ENCODE results near the gene ACP4. TPM values are rescaled to one million over a fixed set of nuclear protein-coding genes. Genes with fewer than 3 reads are reported as not detected.

Gene ACP4, protein sequence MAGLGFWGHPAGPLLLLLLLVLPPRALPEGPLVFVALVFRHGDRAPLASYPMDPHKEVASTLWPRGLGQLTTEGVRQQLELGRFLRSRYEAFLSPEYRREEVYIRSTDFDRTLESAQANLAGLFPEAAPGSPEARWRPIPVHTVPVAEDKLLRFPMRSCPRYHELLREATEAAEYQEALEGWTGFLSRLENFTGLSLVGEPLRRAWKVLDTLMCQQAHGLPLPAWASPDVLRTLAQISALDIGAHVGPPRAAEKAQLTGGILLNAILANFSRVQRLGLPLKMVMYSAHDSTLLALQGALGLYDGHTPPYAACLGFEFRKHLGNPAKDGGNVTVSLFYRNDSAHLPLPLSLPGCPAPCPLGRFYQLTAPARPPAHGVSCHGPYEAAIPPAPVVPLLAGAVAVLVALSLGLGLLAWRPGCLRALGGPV
- total RNA-seq (not detected in 2 replicates), polyA plus RNA-seq (not detected in 2 replicates)

DNA sequence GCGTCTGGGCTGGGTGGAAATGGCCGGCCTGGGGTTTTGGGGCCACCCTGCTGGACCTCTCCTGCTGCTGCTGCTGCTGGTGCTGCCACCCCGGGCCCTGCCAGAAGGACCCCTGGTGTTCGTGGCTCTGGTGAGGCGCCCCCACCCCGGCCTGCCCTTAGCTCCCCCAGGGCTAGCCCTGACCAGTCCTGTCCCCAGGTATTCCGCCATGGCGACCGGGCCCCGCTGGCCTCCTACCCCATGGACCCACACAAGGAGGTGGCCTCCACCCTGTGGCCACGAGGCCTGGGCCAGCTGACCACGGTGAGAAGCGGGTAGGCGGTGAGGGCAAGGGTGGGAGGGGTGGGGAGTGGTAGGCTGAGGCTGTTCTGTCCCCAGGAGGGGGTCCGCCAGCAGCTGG is at the start of gene ACP4:
Gene ACP4 (plus strand): TSS at position 20 of the 400 bp plus-strand sequence. CDS start 0 bp downstream, at position 20.
- Histone ChIP-seq H3K36me3 (replicated peaks; ENCODE audit: insufficient read depth, low read depth) (no peaks in the 10 kb centered on the region), H3K9me2 (replicated peaks; ENCODE audit: insufficient read depth) (no peaks in the 10 kb centered on the region), H2AFZ (no peak within 1 kb of the TSS), H3K4me2 (no peak within 1 kb of the TSS), H3K27me3 (no peaks in the 10 kb centered on the region), H3K4me1 (ENCODE audit: insufficient read depth) (no peaks in the 10 kb centered on the region), H3K4me3 (no peak within 1 kb of the TSS), H4K20me1 (ENCODE audit: insufficient read depth, poor library complexity, severe bottlenecking) (no peaks in the 10 kb centered on the region), H3K79me2 (no peaks in the 10 kb centered on the region), H3K27ac (no peak within 1 kb of the TSS), H3K9me3 (ENCODE audit: low read depth) (no peaks in the 10 kb centered on the region)
- no peak for TF ChIP-seq EZH2phosphoT487 (IDR thresholded peaks at IDR 0.05; ENCODE audit: low read depth, severe bottlenecking, unreplicated experiment)
- TF ChIP-seq EZH2 (IDR thresholded peaks at IDR 0.05; ENCODE audit: borderline replicate concordance): no peak
- TF ChIP-seq, protein P1, sequence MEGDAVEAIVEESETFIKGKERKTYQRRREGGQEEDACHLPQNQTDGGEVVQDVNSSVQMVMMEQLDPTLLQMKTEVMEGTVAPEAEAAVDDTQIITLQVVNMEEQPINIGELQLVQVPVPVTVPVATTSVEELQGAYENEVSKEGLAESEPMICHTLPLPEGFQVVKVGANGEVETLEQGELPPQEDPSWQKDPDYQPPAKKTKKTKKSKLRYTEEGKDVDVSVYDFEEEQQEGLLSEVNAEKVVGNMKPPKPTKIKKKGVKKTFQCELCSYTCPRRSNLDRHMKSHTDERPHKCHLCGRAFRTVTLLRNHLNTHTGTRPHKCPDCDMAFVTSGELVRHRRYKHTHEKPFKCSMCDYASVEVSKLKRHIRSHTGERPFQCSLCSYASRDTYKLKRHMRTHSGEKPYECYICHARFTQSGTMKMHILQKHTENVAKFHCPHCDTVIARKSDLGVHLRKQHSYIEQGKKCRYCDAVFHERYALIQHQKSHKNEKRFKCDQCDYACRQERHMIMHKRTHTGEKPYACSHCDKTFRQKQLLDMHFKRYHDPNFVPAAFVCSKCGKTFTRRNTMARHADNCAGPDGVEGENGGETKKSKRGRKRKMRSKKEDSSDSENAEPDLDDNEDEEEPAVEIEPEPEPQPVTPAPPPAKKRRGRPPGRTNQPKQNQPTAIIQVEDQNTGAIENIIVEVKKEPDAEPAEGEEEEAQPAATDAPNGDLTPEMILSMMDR (IDR thresholded peaks at IDR 0.05; ENCODE audit: poor library complexity): no peak
- WGBS (ENCODE audit: low lambda C conversion rate, missing lambda C conversion rate): 93% methylated on average over 14 of the region's 15 CpGs
- no peak for DNase-seq (ENCODE audit: low spot score)

GRCh38 chr19:50741179-50741933 is 48.9 kb upstream of the ACP4 start:
- Histone ChIP-seq H3K4me2 (no peak overlapping the region), H3K9me2 (replicated peaks; ENCODE audit: insufficient read depth) (no peaks in the 10 kb centered on the region), H3K4me1 (ENCODE audit: insufficient read depth) (no peaks in the 10 kb centered on the region), H4K20me1 (ENCODE audit: insufficient read depth, poor library complexity, severe bottlenecking) (no peaks in the 10 kb centered on the region), H3K27me3 (peaks cover 10% of the 10 kb centered on the region), H3K4me3 (no peak overlapping the region), H3K79me2 (no peaks in the 10 kb centered on the region), H3K9me3 (ENCODE audit: low read depth) (no peaks in the 10 kb centered on the region), H3K36me3 (replicated peaks; ENCODE audit: insufficient read depth, low read depth) (no peaks in the 10 kb centered on the region), H2AFZ (no peak overlapping the region), H3K27ac (no peak overlapping the region)
- 69% methylated on average over 18 of the region's 18 CpGs for WGBS (ENCODE audit: low lambda C conversion rate, missing lambda C conversion rate)
- TF ChIP-seq EZH2 (IDR thresholded peaks at IDR 0.05; ENCODE audit: borderline replicate concordance) (no peak), EZH2phosphoT487 (IDR thresholded peaks at IDR 0.05; ENCODE audit: low read depth, severe bottlenecking, unreplicated experiment) (no peak)
- TF ChIP-seq, protein P1 (IDR thresholded peaks at IDR 0.05; ENCODE audit: poor library complexity): no peak
- peak; percentile 31 for DNase-seq (ENCODE audit: low spot score)

DNA sequence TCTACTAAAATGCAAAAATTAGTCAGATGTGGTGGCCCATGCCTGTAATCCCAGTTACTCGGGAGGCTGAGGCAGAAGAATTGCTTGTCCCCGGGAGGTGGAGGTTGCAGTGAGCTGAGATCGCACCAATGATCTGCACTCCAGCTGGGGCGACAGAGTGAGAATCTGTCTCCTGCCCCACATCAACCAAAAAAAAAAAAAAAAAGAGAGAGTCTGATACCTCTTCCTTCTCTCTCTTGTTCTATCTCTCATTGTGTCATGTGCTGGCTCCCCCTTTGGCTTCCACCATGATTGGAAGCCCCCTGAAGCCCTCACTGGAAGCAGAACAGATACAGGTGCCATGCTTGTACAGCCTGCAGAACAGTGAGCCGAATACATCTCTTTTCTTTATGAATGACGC is 46.7 kb upstream of the ACP4 start:
- WGBS (ENCODE audit: low lambda C conversion rate, missing lambda C conversion rate): 83% methylated on average over 6 of the region's 6 CpGs
- no peaks in the 10 kb centered on the region for H3K9me2 ChIP-seq (replicated peaks; ENCODE audit: insufficient read depth)
- no peaks in the 10 kb centered on the region for H4K20me1 ChIP-seq (ENCODE audit: insufficient read depth, poor library complexity, severe bottlenecking)

More for the DNA sequence above, 46.7 kb upstream of the ACP4 start:
- H3K27me3 ChIP-seq: peaks cover 10% of the 10 kb centered on the region
- no peaks in the 10 kb centered on the region for H3K36me3 ChIP-seq (replicated peaks; ENCODE audit: insufficient read depth, low read depth)
- H3K4me3 ChIP-seq: no peak overlapping the region
- no peaks in the 10 kb centered on the region for H3K4me1 ChIP-seq (ENCODE audit: insufficient read depth)
- no peak overlapping the region for H3K4me2 ChIP-seq
- no peak for DNase-seq (ENCODE audit: low spot score)
- H3K9me3 ChIP-seq (ENCODE audit: low read depth): no peaks in the 10 kb centered on the region
- no peak overlapping the region for H3K27ac ChIP-seq
- H2AFZ ChIP-seq: no peak overlapping the region
- no peaks in the 10 kb centered on the region for H3K79me2 ChIP-seq
- TF ChIP-seq, protein P1 (IDR thresholded peaks at IDR 0.05; ENCODE audit: poor library complexity): no peak
- TF ChIP-seq EZH2phosphoT487 (IDR thresholded peaks at IDR 0.05; ENCODE audit: low read depth, severe bottlenecking, unreplicated experiment): no peak
- no peak for TF ChIP-seq EZH2 (IDR thresholded peaks at IDR 0.05; ENCODE audit: borderline replicate concordance)

All from hepatocyte (in vitro differentiated cells).